Neural cell (in vitro differentiated cells): ENCODE results near the gene MCAM. TPM values are rescaled to one million over a fixed set of nuclear protein-coding genes. Genes with fewer than 3 reads are reported as not detected.

Experiments used
- H2AFZ ChIP-seq: fragments of 200-600, 300-800 bp; sonication (generic), shearing (Covaris generic); 2 replicates; pipeline ENCODE4 v1.6.0; 2014; ENCODE audit warnings: low read depth, mild to moderate bottlenecking, antibody characterized with exemption, low read length, moderate library complexity
- H3F3A ChIP-seq: fragments of 200-600 bp; shearing (Covaris generic); 2 replicates; pipeline ENCODE4 v1.6.1; 2016; ENCODE audit warnings: mild to moderate bottlenecking, moderate library complexity, mixed read lengths, antibody characterized with exemption, low read length; ENCODE audit not compliant: insufficient read depth, poor library complexity, severe bottlenecking
- H3K27ac ChIP-seq: fragments of 200-600, 300-800 bp; sonication (generic), shearing (Covaris generic); 2 replicates; pipeline ENCODE4 v1.5.1; 2014; ENCODE audit warnings: mild to moderate bottlenecking, low read length, moderate library complexity
- H3K27me3 ChIP-seq: fragments of 300-800, 200-600 bp; sonication (generic), shearing (Covaris generic); 2 replicates; pipeline ENCODE4 v1.6.0; 2014; ENCODE audit warnings: mild to moderate bottlenecking, low read depth, low read length, moderate library complexity; ENCODE audit not compliant: insufficient read depth
- H3K36me3 ChIP-seq: fragments of 300-800, 200-600 bp; sonication (generic), shearing (Covaris generic); 2 replicates; pipeline ENCODE4 v1.5.1; 2014; ENCODE audit warnings: mild to moderate bottlenecking, antibody characterized with exemption, low read length, moderate library complexity; ENCODE audit not compliant: insufficient read depth
- H3K4me2 ChIP-seq: fragments of 300-800, 200-600 bp; sonication (generic), shearing (Covaris generic); 2 replicates; pipeline ENCODE4 v1.6.0; 2014; ENCODE audit warnings: mild to moderate bottlenecking, low read length
- H3K4me3 ChIP-seq: fragments of 300-800, 200-600 bp; sonication (generic), shearing (Covaris generic); 2 replicates; pipeline ENCODE4 v1.5.1; 2014; ENCODE audit warnings: mild to moderate bottlenecking, low read length, moderate library complexity
- H3K79me2 ChIP-seq: fragments of 200-600 bp; shearing (Covaris generic); replicated peaks from 2 replicates; pipeline ENCODE4 v1.6.0; 2014; ENCODE audit warnings: mild to moderate bottlenecking, low read length, moderate library complexity; ENCODE audit not compliant: insufficient read depth
- H3K9ac ChIP-seq: fragments of 300-800, 200-600 bp; sonication (generic), shearing (Covaris generic); 2 replicates; pipeline ENCODE4 v1.6.1; 2016; ENCODE audit warnings: mild to moderate bottlenecking, low read length, mixed read lengths
- H3K9me2 ChIP-seq: fragments of 200-600 bp; shearing (Covaris generic); 2 replicates; pipeline ENCODE4 v1.6.1; 2016; ENCODE audit warnings: mild to moderate bottlenecking, low read length, mixed read lengths; ENCODE audit not compliant: insufficient read depth
- H3K9me3 ChIP-seq: fragments of 200-600, 300-800 bp; sonication (generic), shearing (Covaris generic); 2 replicates; pipeline ENCODE4 v1.6.1; 2016; ENCODE audit warnings: mild to moderate bottlenecking, mixed run types, low read length, moderate library complexity, mixed read lengths
- H4K20me1 ChIP-seq: fragments of 200-600 bp; shearing (Covaris generic); 2 replicates; pipeline ENCODE4 v1.6.1; 2016; ENCODE audit warnings: mild to moderate bottlenecking, mixed run types; ENCODE audit not compliant: insufficient read depth
- EP300 ChIP-seq: fragments of 450-650 bp; conservative IDR thresholded peaks from 2 replicates; pipeline ENCODE4 v1.6.1; 2014; ENCODE audit warnings: antibody characterized with exemption, mild to moderate bottlenecking, moderate library complexity; ENCODE audit not compliant: poor library complexity, severe bottlenecking
- EZH2 ChIP-seq: fragments of 200-600, 300-800 bp; shearing (Covaris generic), sonication (generic); IDR thresholded peaks from 2 replicates; pipeline ENCODE4 v1.6.1; 2014; ENCODE audit warnings: antibody characterized with exemption, low read length, borderline replicate concordance, mild to moderate bottlenecking; ENCODE audit not compliant: insufficient read depth, poor library complexity, severe bottlenecking
- MXI1 ChIP-seq: fragments of 450-650 bp; conservative IDR thresholded peaks from 2 replicates; pipeline ENCODE4 v1.6.1; 2014; ENCODE audit warnings: antibody characterized with exemption, mild to moderate bottlenecking; ENCODE audit not compliant: poor library complexity, severe bottlenecking
- POLR2AphosphoS5 ChIP-seq: IDR thresholded peaks from 2 replicates; pipeline ENCODE4 v1.6.1; 2012
- RAD21 ChIP-seq: fragments of 450-650 bp; conservative IDR thresholded peaks from 2 replicates; pipeline ENCODE4 v1.6.1; 2014; ENCODE audit warnings: antibody characterized with exemption, mild to moderate bottlenecking, moderate library complexity
- SMC3 ChIP-seq: fragments of 450-650 bp; conservative IDR thresholded peaks from 2 replicates; pipeline ENCODE4 v1.6.1; 2014; ENCODE audit warnings: antibody characterized with exemption, mild to moderate bottlenecking, moderate library complexity; ENCODE audit not compliant: poor library complexity
- TAF1 ChIP-seq: IDR thresholded peaks from 2 replicates; pipeline ENCODE4 v1.6.1; 2012; ENCODE audit warnings: low read depth
- polyA plus RNA-seq: library from polyadenylated mRNA; depleted of rRNA; stranded (reverse); fragments of >200 nt; gene quantifications from 2 replicates; pipeline ENCODE4 v1.2.3, GENCODE V29; 2014
- TF ChIP-seq, protein P1 (sequence below): IDR thresholded peaks from 2 replicates; pipeline ENCODE4 v1.6.1; 2012; ENCODE audit warnings: borderline replicate concordance
- TF ChIP-seq, protein P2 (sequence below): fragments of 450-650 bp; IDR thresholded peaks from 2 replicates; pipeline ENCODE4 v1.5.1; 2014; ENCODE audit warnings: antibody characterized with exemption, mild to moderate bottlenecking, moderate library complexity; ENCODE audit not compliant: poor library complexity, severe bottlenecking

The MCAM gene
- polyA plus RNA-seq, 1 donor from 2014 or later, result 7.5 TPM

DNA sequence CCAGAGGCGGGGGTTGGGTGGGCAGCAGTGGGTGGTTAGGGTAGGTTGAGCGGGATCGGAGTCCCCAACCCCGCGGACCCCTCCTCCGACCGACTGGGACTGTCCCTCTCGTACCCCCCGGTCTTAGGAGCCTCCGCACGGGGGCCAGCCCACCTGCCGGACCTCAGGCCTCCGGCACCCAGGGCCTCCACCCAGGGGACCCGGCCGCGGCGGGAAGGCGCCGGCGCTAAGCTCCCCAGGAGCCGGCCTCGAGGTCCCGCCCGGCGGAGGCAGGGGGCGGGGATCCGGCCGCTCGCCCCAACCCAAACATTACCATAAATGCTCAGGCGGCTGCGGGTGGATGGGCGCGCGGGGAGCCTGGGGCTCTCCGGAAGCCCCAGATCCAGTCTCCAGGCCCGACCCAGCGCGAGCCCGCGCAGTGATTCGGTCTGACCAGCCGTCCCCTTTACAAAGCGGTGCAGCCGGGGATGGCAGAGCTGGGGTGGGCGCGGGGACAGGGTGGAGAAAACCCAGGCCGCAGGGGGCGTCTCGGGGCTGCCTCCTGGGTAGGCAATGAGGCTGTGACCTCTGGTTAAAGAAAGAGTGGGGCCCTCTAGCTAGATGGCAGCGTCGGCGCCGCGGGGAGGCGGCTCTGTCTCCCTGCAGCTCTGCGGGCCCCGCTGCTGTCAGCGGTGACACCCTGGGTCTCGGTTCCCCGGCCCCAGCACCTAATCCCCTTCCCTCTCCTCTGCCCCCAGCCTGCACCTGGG lies 4.0 kb upstream of the MCAM start:
- Histone ChIP-seq H3K4me2 (no peak overlapping the region), H3K9ac (no peak overlapping the region)

DNA sequence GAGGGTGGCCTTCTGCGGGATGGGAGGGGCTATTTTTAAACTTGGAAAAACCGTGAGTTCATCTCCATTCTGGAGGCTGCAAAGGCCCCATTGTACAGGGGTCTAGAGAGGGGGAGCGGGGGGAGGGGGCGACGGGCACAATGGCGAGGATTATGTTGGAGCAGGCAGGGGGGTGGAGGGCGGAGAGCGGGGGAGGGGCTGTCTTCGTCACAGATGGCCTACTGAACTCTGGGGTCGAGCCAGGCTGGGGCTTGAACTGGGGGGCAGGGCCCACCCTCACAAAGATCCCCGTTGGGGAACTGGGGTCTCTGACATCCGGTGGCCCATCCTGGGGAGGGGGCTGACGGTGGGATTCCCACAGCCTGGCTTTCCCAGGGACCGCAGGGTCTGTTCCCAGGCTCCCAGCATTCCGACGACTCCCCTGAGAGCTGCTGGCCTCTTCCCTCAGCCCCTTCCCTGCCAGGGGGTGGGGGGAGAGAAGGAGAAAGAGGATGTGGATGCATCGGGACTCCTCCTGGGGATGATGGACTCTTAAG lies 3.4 kb upstream of the MCAM start:
- Histone ChIP-seq H3K9ac (no peak overlapping the region), H2AFZ (no peak overlapping the region)
- TF ChIP-seq TAF1, result no peak
- no peak for TF ChIP-seq EZH2
- TF ChIP-seq, protein P1, sequence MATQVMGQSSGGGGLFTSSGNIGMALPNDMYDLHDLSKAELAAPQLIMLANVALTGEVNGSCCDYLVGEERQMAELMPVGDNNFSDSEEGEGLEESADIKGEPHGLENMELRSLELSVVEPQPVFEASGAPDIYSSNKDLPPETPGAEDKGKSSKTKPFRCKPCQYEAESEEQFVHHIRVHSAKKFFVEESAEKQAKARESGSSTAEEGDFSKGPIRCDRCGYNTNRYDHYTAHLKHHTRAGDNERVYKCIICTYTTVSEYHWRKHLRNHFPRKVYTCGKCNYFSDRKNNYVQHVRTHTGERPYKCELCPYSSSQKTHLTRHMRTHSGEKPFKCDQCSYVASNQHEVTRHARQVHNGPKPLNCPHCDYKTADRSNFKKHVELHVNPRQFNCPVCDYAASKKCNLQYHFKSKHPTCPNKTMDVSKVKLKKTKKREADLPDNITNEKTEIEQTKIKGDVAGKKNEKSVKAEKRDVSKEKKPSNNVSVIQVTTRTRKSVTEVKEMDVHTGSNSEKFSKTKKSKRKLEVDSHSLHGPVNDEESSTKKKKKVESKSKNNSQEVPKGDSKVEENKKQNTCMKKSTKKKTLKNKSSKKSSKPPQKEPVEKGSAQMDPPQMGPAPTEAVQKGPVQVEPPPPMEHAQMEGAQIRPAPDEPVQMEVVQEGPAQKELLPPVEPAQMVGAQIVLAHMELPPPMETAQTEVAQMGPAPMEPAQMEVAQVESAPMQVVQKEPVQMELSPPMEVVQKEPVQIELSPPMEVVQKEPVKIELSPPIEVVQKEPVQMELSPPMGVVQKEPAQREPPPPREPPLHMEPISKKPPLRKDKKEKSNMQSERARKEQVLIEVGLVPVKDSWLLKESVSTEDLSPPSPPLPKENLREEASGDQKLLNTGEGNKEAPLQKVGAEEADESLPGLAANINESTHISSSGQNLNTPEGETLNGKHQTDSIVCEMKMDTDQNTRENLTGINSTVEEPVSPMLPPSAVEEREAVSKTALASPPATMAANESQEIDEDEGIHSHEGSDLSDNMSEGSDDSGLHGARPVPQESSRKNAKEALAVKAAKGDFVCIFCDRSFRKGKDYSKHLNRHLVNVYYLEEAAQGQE, result no peak
- TF ChIP-seq, protein P2, sequence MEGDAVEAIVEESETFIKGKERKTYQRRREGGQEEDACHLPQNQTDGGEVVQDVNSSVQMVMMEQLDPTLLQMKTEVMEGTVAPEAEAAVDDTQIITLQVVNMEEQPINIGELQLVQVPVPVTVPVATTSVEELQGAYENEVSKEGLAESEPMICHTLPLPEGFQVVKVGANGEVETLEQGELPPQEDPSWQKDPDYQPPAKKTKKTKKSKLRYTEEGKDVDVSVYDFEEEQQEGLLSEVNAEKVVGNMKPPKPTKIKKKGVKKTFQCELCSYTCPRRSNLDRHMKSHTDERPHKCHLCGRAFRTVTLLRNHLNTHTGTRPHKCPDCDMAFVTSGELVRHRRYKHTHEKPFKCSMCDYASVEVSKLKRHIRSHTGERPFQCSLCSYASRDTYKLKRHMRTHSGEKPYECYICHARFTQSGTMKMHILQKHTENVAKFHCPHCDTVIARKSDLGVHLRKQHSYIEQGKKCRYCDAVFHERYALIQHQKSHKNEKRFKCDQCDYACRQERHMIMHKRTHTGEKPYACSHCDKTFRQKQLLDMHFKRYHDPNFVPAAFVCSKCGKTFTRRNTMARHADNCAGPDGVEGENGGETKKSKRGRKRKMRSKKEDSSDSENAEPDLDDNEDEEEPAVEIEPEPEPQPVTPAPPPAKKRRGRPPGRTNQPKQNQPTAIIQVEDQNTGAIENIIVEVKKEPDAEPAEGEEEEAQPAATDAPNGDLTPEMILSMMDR, result no peak
- TF ChIP-seq POLR2AphosphoS5, result no peak
- no peak for TF ChIP-seq EP300
- no peak for TF ChIP-seq SMC3
- TF ChIP-seq RAD21, result no peak
- no peak for TF ChIP-seq MXI1

More for the DNA sequence above, 4.0 kb upstream of the MCAM start:
- H3K79me2 ChIP-seq, result no peaks in the 10 kb centered on the region
- H3F3A ChIP-seq, result no peaks in the 10 kb centered on the region
- no peak overlapping the region for H3K4me3 ChIP-seq
- H3K27me3 ChIP-seq, result peaks cover 15% of the 10 kb centered on the region
- H3K27ac ChIP-seq, result no peak overlapping the region
- H3K9me2 ChIP-seq, result no peaks in the 10 kb centered on the region
- TF ChIP-seq EP300, result no peak
- H3K9me3 ChIP-seq, result no peaks in the 10 kb centered on the region
- no peak overlapping the region for H2AFZ ChIP-seq
- no peaks in the 10 kb centered on the region for H4K20me1 ChIP-seq
- no peaks in the 10 kb centered on the region for H3K36me3 ChIP-seq

More for the DNA sequence above, 3.4 kb upstream of the MCAM start:
- no peaks in the 10 kb centered on the region for H3K36me3 ChIP-seq
- H3K4me2 ChIP-seq, result no peak overlapping the region
- no peaks in the 10 kb centered on the region for H3K9me3 ChIP-seq
- H3K9me2 ChIP-seq, result no peaks in the 10 kb centered on the region
- no peak overlapping the region for H3K27ac ChIP-seq
- no peak overlapping the region for H3K4me3 ChIP-seq
- H3F3A ChIP-seq, result no peaks in the 10 kb centered on the region
- no peaks in the 10 kb centered on the region for H3K79me2 ChIP-seq
- H3K27me3 ChIP-seq, result peaks cover 21% of the 10 kb centered on the region
- no peaks in the 10 kb centered on the region for H4K20me1 ChIP-seq
